SHP77 treated with DMSO at 0.1 percent for 48 hours (cell line): ENCODE data around the gene TSPAN4.
A peak's percentile ranks its signal among the peaks of the same experiment; 100 is the strongest.

Source experiments
- DNase-seq: peaks from one replicate; lab custom pipeline; 2025; lab: John Stamatoyannopoulos, UW

TSPAN4 gene

GRCh38 chr11:842370-843002 is at the start of gene TSPAN4, which contains the start of gene POLR2L:
Gene TSPAN4 (plus strand): TSS chr11:842852. CDS start chr11:850305, 7,453 bp downstream.
Gene POLR2L (minus strand): TSS chr11:842529. CDS start chr11:842508, 21 bp downstream.
- DNase-seq: no peak

GRCh38 chr11:792873-793272 is 49.8 kb upstream of the TSPAN4 start:
- no peak for DNase-seq

GRCh38 chr11:793556-793955 is 49.1 kb upstream of the TSPAN4 start:
- DNase-seq: no peak

- no peak for DNase-seq
Measured at GRCh38 chr11:794013-794765, 48.5 kb upstream of the TSPAN4 start.

- DNase-seq: no peak
Measured at GRCh38 chr11:794766-795633, 47.7 kb upstream of the TSPAN4 start.

- DNase-seq: no peak
Measured at GRCh38 chr11:795634-796564, 46.8 kb upstream of the TSPAN4 start.

- DNase-seq: no peak
Measured at GRCh38 chr11:796565-797295, 45.9 kb upstream of the TSPAN4 start.

GRCh38 chr11:797296-798092 is 45.2 kb upstream of the TSPAN4 start:
- DNase-seq: peak; percentile 15

- DNase-seq: peak; percentile 6
Measured at GRCh38 chr11:798093-798713, 44.4 kb upstream of the TSPAN4 start, which contains the start of gene SLC25A22. Gene SLC25A22 (minus strand): TSS chr11:798281. CDS start chr11:795006, 3,275 bp downstream.

GRCh38 chr11:799641-800316 is 42.9 kb upstream of the TSPAN4 start:
- no peak for DNase-seq

GRCh38 chr11:800473-800872 is 42.2 kb upstream of the TSPAN4 start:
- DNase-seq: no peak

GRCh38 chr11:801097-801780 is 41.4 kb upstream of the TSPAN4 start:
- DNase-seq: no peak

GRCh38 chr11:802018-802617 is 40.5 kb upstream of the TSPAN4 start:
- no peak for DNase-seq

- DNase-seq: no peak
Measured at GRCh38 chr11:802693-803466, 39.8 kb upstream of the TSPAN4 start.

- DNase-seq: no peak
Measured at GRCh38 chr11:803467-803742, 39.2 kb upstream of the TSPAN4 start.

- no peak for DNase-seq
Measured at GRCh38 chr11:803770-804598, 38.7 kb upstream of the TSPAN4 start.
